ENCODE measurements around the gene TBCB. TPM values are rescaled to one million over a fixed set of nuclear protein-coding genes. Genes with fewer than 3 reads are reported as not detected.

Gene TBCB
- total and polyA plus RNA-seq, 9 of the 15 experiments (the other 6 are each of a cell fraction or from before 2014, with no cell fraction given), result 3.5 to 115 (median 58.9) TPM

DNA sequence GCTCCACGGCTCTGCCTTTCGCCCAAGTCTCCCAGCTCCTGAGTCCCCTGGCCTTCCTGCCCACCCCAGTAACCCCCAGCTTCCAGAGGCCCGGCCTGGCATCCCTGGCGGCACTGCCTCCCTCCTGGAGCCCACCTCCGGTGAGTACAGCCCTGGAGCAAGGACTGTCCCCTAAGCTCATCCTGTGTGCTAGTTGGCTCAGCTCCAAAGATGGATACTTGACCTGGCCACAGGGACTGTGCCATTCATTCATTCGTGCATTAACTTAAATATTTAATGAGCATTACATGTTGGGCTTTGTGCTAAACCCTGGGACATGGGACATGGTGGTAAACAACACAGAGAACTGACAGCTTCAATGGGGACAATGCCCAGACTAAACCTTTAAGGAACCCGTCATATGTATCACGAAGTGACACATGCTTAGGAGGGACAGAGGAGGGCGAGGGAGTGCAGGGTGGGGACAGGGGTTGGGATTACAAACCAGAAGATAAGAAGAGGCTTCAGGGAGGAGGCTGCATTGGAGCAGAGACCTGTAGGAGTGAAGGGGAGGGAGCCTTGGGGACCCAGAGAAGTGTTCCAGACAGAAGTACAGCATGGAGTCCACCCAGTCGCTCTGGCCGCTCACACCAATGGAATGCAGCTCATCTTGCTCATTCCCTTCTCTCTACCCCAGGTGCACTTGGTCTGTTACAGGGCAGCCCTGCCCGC, 11.3 kb upstream of the TBCB start (continued):
- TF ChIP-seq ATF1 (CRISPR knock-in tag; IDR thresholded peaks at IDR 0.05), result no peak
- TF ChIP-seq ATF1 (tag; IDR thresholded peaks at IDR 0.05), result peak; percentile 28; the same call in 1 of the 2 replicates
- peak; percentile 21; the same call in 1 of the 2 replicates for TF ChIP-seq CTBP1 (IDR thresholded peaks at IDR 0.05; ENCODE audit: borderline replicate concordance)
- peak in 1 of 2 experiments; percentile 35; a peak in 1 of 4 replicates for TF ChIP-seq TRIM24 (IDR thresholded peaks at IDR 0.05)
- TF ChIP-seq ZNF785 (CRISPR knock-in tag; IDR thresholded peaks at IDR 0.05), result no peak
- TF ChIP-seq MIER1 (IDR thresholded peaks at IDR 0.05; ENCODE audit: low read depth), result no peak
- TF ChIP-seq ZNF239 (CRISPR knock-in tag; IDR thresholded peaks at IDR 0.05), result no peak
- no peak for TF ChIP-seq U2AF2 (optimal IDR thresholded peaks at IDR 0.05; ENCODE audit: low read depth, low read length)
- no peak for TF ChIP-seq OTX1 (CRISPR knock-in tag; IDR thresholded peaks at IDR 0.05)
- TF ChIP-seq RBM22 (IDR thresholded peaks at IDR 0.05; ENCODE audit: low read depth, low read length, poor library complexity, severe bottlenecking), result no peak
- no peak for TF ChIP-seq ZBTB9 (CRISPR knock-in tag; IDR thresholded peaks at IDR 0.05)
- no peak for TF ChIP-seq TARDBP (IDR thresholded peaks at IDR 0.05)
- TF ChIP-seq STAT6 (CRISPR knock-in tag; IDR thresholded peaks at IDR 0.05), result no peak
- TF ChIP-seq JUN (IDR thresholded peaks at IDR 0.05; ENCODE audit: borderline replicate concordance, low read depth, low read length), result no peak
- no peak for TF ChIP-seq JUN (CRISPR knock-in tag; IDR thresholded peaks at IDR 0.05; ENCODE audit: borderline replicate concordance)
- no peak for TF ChIP-seq ZNF644 (tag; IDR thresholded peaks at IDR 0.05; ENCODE audit: low read depth)
- no peak for TF ChIP-seq GTF2B (IDR thresholded peaks at IDR 0.05; ENCODE audit: extremely low read depth, insufficient read length)
- TF ChIP-seq SRSF3 (IDR thresholded peaks at IDR 0.05; ENCODE audit: insufficient read depth, low read length), result no peak
- peak; percentile 35; the same call in 1 of the 2 replicates for TF ChIP-seq SOX6 (IDR thresholded peaks at IDR 0.05)
- TF ChIP-seq, protein P1, sequence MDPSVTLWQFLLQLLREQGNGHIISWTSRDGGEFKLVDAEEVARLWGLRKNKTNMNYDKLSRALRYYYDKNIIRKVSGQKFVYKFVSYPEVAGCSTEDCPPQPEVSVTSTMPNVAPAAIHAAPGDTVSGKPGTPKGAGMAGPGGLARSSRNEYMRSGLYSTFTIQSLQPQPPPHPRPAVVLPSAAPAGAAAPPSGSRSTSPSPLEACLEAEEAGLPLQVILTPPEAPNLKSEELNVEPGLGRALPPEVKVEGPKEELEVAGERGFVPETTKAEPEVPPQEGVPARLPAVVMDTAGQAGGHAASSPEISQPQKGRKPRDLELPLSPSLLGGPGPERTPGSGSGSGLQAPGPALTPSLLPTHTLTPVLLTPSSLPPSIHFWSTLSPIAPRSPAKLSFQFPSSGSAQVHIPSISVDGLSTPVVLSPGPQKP (CRISPR knock-in tag; IDR thresholded peaks at IDR 0.05), result no peak
- TF ChIP-seq ZNF133 (CRISPR knock-in tag; IDR thresholded peaks at IDR 0.05), result no peak
- peak; percentile 60; the same call in 1 of the 2 replicates for TF ChIP-seq MTA2 (IDR thresholded peaks at IDR 0.05; ENCODE audit: low read depth)
- no peak for TF ChIP-seq MTA3 (IDR thresholded peaks at IDR 0.05; ENCODE audit: borderline replicate concordance)
- TF ChIP-seq CHD4 (IDR thresholded peaks at IDR 0.05; ENCODE audit: insufficient read depth, insufficient replicate concordance, low read depth, low read length, poor library complexity, severe bottlenecking), result no peak

Measured in K562 (cell line).